Measurements from ENCODE around the gene HUS1B. TPM values are rescaled to one million over a fixed set of nuclear protein-coding genes. Genes with fewer than 3 reads are reported as not detected.
"Not testable (repeated sequence)": the region's sequence is repeated elsewhere in the genome, so short reads cannot be mapped to it uniquely, and the experiment has no call there.

HUS1B gene
- total RNA-seq, 1 donor from 2014 or later, result not detected

DNA sequence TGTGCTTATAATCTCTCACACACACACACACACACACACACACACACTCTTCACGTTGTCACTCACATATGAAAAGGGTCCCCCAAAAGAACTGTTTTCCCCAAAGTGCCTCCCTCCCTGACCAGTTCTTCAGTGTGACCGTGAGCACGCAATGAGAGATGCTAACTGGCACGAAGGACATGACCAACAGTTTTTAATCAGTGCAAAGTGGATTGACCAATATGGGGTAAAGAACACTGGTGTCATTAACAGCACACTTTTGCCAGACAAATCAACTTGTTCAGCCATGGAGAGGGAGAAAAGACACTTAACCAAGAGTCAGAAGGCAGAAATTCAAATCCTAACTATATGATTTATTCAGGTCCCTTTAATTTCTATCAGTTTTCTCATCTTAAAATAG is 21.0 kb upstream of the HUS1B start:
- Histone ChIP-seq H3K27me3 (no peaks in the 10 kb centered on the region), H3K36me3 (no peaks in the 10 kb centered on the region), H3K4me1 (no peaks in the 10 kb centered on the region), H3K27ac (no peak overlapping the region), H3K9me3 (no peaks in the 10 kb centered on the region), H3K4me3 (no peak overlapping the region)
- TF ChIP-seq, protein P1, sequence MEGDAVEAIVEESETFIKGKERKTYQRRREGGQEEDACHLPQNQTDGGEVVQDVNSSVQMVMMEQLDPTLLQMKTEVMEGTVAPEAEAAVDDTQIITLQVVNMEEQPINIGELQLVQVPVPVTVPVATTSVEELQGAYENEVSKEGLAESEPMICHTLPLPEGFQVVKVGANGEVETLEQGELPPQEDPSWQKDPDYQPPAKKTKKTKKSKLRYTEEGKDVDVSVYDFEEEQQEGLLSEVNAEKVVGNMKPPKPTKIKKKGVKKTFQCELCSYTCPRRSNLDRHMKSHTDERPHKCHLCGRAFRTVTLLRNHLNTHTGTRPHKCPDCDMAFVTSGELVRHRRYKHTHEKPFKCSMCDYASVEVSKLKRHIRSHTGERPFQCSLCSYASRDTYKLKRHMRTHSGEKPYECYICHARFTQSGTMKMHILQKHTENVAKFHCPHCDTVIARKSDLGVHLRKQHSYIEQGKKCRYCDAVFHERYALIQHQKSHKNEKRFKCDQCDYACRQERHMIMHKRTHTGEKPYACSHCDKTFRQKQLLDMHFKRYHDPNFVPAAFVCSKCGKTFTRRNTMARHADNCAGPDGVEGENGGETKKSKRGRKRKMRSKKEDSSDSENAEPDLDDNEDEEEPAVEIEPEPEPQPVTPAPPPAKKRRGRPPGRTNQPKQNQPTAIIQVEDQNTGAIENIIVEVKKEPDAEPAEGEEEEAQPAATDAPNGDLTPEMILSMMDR (IDR thresholded peaks at IDR 0.05), result no peak
- intact Hi-C loops (cut with DNase I), result no loop called here
- no peak for DNase-seq (ENCODE audit: low spot score in 2 of 2)

DNA sequence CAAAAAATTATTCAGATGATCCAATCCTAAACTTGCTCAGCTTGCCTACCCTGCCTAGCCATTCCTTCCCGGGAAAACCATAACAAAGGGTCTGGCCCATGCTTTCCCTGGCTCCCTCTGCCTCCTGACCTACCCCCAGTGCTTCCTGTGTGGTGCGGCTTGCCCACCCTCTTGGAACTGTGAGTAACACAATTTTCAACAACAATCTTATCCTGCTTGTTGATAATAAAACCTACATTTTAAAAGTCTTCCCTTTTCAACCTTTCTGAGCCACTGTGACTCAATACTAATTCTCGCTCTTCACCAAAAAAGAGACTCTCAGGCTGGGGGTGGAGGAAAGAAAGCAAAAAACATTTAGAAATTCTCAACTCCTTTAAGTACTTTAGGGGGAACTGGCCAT is 18.1 kb upstream of the HUS1B start:
- peaks cover 0 to 6% of the 10 kb centered on the region in 2 donors for H3K9me3 ChIP-seq
- H3K4me3 ChIP-seq, result no peak overlapping the region
- no peaks in the 10 kb centered on the region for H3K36me3 ChIP-seq
- no peaks in the 10 kb centered on the region for H3K4me1 ChIP-seq
- no peaks in the 10 kb centered on the region for H3K27me3 ChIP-seq
- no peak for DNase-seq (ENCODE audit: low spot score in 2 of 2)
- H3K27ac ChIP-seq, result no peak overlapping the region
- intact Hi-C loops (cut with DNase I), result no loop called here
- TF ChIP-seq, protein P1 (IDR thresholded peaks at IDR 0.05), result no peak

DNA sequence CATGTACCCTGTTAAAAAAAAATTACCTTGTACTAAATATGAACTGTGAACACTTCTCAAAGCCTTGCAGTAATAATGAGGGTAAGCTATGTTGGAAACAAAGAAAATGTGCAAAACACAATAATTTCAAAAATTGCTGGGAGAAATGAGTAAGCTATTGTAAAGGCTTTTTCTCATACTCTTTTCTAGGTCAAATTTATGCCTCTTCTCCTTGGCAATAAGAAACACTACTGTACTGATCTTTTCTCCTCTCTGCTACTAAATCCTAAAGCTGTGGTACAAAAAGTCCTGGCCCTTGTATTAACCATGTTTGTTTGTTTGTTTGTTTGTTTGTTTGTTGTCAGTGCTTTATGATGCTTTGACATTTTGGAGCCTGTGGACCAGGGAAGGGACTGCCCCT is 17.5 kb upstream of the HUS1B start:
- H3K36me3 ChIP-seq, result no peaks in the 10 kb centered on the region
- no peaks in the 10 kb centered on the region for H3K27me3 ChIP-seq
- H3K27ac ChIP-seq, result no peak overlapping the region
- H3K9me3 ChIP-seq, result peaks cover 0 to 6% of the 10 kb centered on the region in 2 donors
- no peak for DNase-seq (ENCODE audit: low spot score in 2 of 2)
- intact Hi-C loops (cut with DNase I), result no loop called here
- H3K4me3 ChIP-seq, result no peak overlapping the region
- no peaks in the 10 kb centered on the region for H3K4me1 ChIP-seq
- TF ChIP-seq, protein P1 (IDR thresholded peaks at IDR 0.05), result no peak

DNA sequence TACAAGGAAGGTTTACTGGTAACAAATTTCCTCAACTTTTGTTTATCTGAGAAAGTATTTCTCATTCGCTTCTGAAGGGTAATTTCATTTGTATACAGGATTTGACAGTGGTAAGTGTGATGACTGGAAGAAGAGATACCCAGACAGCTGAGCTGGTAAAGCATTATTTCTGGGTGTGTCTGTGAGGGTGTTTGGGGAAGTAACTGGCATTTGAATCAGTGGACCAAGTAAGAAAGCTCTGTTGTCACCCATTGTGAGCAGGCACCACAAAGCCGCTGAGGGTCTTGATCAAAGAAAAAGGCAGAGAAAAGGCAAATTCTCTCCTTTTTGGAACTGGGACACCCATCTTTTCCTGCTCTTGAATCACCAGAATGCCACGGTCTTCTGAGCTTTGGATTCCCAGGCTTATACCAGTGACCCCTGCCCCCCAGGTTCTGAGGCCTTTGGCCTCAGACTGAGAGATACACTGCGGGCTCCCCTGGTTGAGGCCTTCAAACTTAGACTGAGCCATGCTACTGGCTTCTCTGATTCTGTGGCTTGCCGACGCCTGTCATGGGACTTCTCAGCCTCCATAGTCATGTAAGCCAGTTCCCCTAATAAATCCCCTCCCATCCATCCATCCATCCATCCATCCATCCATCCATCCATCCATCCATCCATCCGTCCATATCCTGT is 10.5 kb upstream of the HUS1B start:
- no peak for DNase-seq (ENCODE audit: low spot score in 2 of 2)
- no peak overlapping the region for H3K27ac ChIP-seq
- intact Hi-C loops (cut with DNase I), result no loop called here
- H3K4me1 ChIP-seq, result no peaks in the 10 kb centered on the region
- peaks cover 0 to 36% of the 10 kb centered on the region in 2 donors for H3K9me3 ChIP-seq
- TF ChIP-seq, protein P1 (IDR thresholded peaks at IDR 0.05), result no peak
- H3K36me3 ChIP-seq, result no peaks in the 10 kb centered on the region
- H3K27me3 ChIP-seq, result no peaks in the 10 kb centered on the region
- no peak overlapping the region for H3K4me3 ChIP-seq

DNA sequence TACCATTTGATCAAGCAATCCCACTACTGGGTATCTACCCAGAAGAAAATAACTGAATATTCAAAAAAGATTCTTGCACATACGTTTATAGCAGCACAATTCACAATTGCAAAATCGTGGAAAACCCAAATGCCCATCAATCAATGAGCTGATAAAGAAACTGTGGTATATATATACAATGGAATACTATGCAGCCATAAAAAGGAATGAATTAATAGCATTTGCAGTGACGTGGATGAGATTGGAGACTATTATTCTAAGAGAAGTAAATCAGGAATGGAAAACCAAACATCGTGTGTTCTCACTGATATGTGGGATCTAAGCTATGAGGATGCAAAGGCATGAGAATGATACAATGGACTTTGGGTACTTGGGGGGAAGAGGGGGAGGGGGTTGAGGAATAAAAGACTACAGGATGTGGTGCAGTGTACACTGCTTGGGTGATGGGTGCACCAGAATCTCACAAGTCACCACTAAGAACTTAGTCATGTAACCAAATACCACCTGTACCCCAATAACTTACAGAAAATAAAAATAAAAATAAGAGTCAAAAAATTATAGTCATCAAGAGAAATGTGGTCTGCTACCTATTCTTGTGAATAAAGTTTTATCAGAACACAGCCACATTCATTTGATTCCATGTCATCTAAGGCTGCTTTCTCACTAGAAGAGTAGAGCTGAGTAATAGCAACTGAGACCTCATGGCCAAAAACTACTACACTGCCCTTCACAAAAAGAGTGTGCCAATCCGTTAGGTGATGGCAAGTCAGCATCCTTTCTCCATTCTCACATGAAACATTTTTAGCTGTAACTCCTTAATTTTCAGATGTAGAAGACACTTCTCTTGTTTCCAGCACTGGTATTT is 8.7 kb upstream of the HUS1B start:
- intact Hi-C loops (cut with DNase I), result no loop called here
- H3K36me3 ChIP-seq, result no peaks in the 10 kb centered on the region
- DNase-seq (ENCODE audit: low spot score in 2 of 2), result no peak

DNA sequence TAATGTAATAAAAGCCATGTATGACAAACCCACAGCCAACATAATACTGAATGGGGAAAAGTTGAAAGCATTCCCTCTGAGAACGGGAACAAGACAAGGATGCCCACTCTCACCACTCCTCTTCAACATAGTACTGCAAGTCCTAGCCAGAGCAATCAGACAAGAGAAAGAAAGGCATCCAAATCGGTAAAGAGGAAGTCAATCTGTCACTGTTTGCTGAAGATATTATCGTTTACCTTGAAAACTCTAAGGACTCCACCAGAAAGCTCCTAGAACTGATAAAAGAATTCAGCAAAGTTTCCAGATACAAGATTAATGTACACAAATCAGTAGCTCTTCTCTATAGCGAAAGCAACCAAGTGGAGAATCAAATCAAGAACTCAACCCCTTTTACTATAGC is 6.9 kb upstream of the HUS1B start:
- DNase-seq (ENCODE audit: low spot score in 2 of 2); H3K27me3 ChIP-seq; H3K27ac ChIP-seq; H3K4me3 ChIP-seq; intact Hi-C loops (cut with DNase I); H3K4me1 ChIP-seq; H3K36me3 ChIP-seq: not testable (repeated sequence)
- peaks cover 0 to 31% of the 10 kb centered on the region in 2 donors for H3K9me3 ChIP-seq

More for the DNA sequence above, 8.7 kb upstream of the HUS1B start:
- no peak overlapping the region for H3K27ac ChIP-seq
- peaks cover 0 to 31% of the 10 kb centered on the region in 2 donors for H3K9me3 ChIP-seq
- TF ChIP-seq, protein P1 (IDR thresholded peaks at IDR 0.05), result no peak
- no peaks in the 10 kb centered on the region for H3K4me1 ChIP-seq
- no peak overlapping the region for H3K4me3 ChIP-seq
- no peaks in the 10 kb centered on the region for H3K27me3 ChIP-seq
